Stimulated activated CD4-positive, alpha-beta T cell treated with anti-CD3 and anti-CD28 coated beads, Interleukin-1b, Interleukin-23, amount 100 ng/mL, for 48 hours (primary cell): Measurements from ENCODE around the gene ADSS2.

Experiments
- DNase-seq: peaks from one replicate; pipeline ENCODE4 v3.0.0-alpha.2; 2020

Gene ADSS2

DNA sequence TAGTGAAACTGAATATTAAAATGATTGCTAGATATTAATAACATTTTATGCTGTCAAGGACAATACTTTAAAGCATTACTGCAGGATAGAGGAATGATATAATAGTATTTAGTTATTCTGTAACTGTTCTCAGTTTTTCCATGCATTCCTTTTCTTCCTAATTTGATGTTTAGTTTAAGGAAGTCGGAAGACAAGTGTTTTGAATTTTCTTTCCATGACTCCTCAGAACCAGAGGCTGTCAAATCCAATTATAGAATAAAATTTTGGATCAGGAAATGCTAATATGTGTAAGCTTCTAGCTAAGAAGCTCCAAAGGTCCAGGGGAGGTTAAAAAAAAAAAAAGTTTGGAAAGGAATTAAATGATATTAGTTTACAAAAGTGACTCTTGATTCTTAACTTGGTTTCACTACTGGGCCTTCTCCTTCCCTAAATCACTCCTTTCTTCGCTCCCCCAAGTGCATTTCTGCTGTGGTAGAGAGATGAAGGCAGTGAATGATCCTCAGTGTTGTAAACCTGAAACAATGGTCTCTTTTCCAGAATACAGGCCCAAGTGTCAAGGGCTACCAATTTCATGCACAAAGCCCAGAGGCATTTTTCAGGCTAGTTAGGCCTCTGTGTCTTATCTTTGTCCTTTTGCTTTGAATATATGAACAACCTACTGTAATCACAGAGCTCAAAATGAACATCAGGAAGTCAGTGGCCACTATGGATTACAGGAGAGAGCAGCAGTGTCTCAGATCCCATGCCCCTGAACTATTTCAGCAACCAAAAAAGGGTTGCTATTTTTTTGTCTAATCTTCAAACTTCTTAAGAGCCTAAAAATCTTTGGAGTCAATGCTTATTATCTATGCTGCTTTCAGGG, 6.2 kb downstream of the ADSS2 start:
- no peak for DNase-seq

GRCh38 chr1:244444854-244445253, 6.9 kb downstream of the ADSS2 start:
- no peak for DNase-seq

DNA sequence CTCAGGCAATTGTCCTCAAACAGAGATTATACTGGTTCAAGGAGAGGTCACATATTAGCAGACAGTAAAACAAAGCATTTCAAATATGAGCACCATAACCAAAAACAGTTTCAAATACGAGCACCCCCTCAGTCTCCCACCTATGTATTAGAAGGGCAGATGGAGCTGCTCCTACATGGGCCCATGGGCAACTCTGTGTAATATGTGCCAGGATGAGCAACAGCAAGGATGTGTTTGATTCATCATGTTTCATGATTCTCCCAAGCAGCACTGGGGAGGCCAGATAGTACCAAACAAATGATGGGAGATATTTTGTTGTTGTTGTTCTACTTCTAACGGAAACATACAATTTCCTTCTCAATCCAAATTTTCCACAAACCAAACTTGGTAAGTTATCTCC, 8.9 kb downstream of the ADSS2 start:
- no peak for DNase-seq

- no peak for DNase-seq
Measured at GRCh38 chr1:244439391-244440032, 12.2 kb downstream of the ADSS2 start.

GRCh38 chr1:244437086-244437468, 14.6 kb downstream of the ADSS2 start:
- DNase-seq, result no peak

DNA sequence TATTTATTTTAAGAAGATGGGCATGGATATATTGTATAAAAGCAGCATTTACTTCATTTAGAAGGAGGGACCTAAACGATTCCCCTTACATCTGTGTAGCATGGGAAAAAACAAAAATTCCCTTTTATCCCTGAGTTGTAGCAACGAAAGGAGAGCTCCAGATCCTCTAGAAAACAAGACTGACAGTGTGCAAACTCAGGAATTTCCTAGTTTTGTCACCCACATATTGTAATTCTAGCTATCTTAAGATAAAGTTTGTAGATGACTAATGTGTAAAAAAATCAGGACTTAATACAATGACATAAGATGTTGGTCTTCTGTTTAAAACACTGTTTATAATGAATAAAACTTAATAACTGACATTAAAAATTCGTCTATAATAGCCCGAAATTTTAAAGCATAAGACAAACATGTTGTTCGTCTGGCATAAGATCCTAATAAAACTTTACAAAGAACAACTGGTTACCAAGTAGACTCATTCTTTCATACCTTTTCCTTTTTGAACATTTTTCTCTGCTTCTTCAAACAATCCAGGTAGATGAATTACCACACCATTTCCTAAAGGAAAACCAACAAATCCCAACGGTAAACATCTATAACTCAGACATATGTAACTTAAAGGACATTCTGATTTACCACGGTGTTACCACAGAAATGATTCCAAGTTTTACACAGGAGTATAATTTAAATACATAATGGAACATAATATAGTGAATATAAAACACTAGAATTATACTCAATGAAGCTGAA, 15.2 kb downstream of the ADSS2 start:
- no peak for DNase-seq

DNA sequence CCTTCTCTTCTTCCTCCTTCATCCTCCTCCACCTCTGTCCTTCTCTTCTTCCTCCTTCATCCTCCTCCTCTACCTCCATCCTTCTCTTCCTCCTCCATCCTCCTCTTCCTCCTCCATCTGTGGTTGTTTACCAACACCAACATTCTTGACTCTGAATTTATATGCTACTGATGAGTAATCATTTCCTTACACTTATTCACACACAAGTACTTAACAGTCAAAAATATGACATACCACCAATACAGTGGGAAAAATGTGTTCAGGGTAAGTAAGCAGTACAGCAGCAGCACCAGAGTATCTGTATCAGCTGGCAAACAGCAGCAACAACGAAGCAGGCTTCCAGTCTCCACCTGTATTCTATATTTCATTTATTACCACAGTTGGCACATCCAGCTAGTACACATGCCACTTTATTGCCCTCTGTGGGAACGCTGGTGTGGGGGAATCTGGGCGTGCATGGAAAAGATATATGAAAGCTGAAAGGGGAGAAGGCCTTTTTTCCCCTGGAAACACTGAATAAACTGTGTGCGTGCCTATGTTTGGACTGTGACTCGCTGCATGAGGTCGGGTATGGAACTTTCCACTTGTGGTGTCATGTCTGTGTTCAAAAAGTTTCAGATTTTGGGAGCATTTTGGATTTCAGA, 16.0 kb downstream of the ADSS2 start:
- DNase-seq, result peak; percentile 40

- no peak for DNase-seq
Measured at GRCh38 chr1:244431166-244431565, 20.5 kb downstream of the ADSS2 start.

- no peak for DNase-seq
Measured at GRCh38 chr1:244429818-244430217, 21.9 kb downstream of the ADSS2 start.

DNA sequence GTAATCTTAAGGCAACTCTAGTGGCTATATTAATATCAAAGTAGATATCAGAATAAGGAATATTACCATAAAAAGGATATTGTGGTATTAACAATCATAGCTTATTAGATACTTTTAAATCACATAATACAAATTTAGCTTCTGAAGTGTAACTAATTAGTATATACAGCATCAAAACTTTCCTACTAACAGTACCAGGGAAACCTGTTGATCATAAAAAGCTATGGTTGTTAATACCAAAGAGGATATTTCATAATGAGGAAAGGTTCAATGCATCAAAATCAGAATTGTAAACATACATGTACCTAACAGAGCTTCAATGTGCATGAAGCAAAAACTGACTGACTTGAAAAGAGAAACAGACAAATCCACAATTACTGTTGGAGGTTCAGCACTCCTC, 24.1 kb downstream of the ADSS2 start:
- DNase-seq, result no peak

DNA sequence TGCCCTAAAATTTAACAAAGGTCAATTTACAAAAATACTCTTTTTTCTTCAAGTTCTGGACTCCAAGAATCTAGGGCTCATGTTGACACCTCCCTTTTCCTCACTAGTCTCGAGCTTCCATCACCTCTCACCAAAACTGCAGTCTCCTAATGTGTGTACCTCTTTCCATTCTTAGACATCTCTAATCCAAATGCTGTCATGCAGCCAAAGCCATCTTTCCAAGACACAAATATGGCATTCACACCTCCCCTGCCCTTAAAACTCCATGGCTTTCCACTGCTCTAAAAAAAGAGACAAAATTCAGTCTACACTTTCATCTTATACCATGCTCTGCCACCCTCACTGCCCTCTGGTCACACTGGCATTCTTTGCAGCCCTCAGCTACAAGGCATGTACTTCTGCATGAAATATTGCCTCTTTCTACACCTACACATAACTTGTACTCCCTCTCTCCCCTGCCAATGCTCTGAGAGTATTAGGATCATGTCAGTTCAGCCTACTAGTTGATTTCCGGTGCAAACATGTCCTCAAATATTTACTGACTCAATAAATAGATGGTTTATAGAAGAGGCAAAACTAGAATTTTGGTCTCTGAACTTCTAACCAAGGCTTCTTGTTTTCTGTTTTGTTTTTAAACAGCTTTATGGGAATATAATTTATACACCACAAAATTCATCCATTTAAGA, 26.9 kb downstream of the ADSS2 start:
- no peak for DNase-seq

DNA sequence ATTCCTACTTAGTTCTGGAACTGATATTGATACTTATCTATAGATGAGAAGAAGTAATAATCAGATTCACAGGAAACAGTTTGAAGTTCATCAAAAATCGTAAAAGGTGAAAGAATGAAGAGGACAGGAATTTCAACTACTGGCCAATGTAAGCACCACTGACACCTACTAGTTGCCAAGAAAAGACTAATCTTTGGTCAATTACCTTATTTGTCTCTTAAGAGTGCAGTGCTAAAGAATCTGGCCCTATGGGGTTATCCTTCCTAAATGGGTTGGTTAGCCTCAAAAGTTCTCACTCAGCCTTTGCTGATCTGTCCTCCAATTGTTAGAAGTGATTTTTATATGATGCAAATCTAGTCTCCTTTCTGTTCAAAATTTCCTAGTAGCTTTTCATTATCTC, 29.5 kb downstream of the ADSS2 start:
- no peak for DNase-seq

DNA sequence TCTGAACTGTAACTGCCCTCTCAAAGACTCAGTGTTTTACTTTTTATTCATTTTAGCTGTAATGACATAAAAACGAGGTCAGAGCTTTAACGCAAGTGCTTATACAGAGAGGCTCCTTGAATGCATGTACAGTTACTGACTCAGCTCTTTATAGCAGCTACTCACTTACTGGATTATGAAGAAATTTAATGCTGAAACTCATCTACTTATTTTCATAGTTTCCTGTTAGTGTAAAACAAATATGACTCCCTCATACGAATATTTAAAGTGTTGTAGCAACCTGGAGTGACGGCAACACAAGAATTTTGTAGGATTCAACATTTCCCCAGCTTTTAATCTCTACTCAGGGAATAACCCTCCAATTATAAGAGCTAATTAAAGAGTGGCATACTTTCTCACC, 32.7 kb downstream of the ADSS2 start:
- DNase-seq, result no peak

GRCh38 chr1:244414543-244414942, 37.2 kb downstream of the ADSS2 start:
- DNase-seq, result no peak

- no peak for DNase-seq
Measured at GRCh38 chr1:244413736-244414135, 38.0 kb downstream of the ADSS2 start.

DNA sequence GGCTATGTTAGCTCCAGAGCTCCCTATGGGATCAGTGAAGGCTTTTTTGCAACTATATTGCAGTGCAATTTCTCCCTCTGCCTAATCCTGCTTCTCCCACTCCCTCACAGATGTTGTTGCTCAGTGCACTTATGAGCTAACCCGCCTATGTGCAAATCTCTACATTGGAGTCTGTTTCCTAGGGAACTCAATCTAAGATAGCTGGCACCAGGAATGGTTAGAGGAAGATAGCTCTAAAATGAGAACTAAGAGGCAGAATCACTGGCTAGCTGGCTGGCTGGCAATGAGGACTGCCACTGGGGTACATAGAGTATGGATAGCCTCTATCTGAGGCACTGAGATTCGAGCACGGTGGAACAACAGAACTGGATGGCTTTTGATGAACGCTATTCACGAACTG, 39.5 kb downstream of the ADSS2 start:
- no peak for DNase-seq

DNA sequence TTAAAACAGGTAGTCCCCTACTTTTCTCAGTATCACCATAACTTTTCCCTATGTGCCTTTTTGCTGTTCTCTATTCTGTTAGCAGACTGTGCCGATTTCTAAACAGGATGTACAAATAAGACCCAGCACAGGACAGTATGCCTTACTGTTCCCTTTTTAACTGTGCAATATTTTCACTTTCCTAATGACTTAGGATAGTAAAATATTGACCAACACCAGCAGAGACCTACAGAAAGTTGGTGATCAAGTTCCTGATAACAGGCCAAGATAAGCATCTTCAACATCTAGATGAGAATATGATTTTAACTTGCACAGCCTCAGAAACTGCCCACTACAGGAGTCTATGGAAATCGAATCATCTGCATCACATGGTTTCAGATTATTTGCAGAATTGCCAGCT, 42.0 kb downstream of the ADSS2 start:
- DNase-seq, result no peak

DNA sequence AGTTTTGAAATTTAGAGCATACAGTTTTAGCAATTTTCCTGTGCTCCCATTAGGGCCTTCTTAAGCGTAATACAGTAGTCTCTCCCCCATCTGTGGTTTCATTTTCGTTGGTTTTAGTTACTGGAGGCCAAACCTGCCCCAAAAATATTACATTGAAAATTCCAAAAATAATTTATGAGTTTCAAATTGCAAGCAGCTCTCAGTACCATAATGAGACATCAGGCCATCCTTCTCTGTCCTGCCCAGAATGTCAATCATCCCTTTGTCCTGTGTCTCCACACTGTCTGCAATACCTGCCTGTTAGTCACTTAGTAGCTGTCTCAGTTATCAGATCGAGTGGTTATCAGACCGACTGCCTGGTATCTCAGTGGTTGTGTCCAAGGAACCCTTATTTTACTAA, 45.4 kb downstream of the ADSS2 start:
- no peak for DNase-seq

DNA sequence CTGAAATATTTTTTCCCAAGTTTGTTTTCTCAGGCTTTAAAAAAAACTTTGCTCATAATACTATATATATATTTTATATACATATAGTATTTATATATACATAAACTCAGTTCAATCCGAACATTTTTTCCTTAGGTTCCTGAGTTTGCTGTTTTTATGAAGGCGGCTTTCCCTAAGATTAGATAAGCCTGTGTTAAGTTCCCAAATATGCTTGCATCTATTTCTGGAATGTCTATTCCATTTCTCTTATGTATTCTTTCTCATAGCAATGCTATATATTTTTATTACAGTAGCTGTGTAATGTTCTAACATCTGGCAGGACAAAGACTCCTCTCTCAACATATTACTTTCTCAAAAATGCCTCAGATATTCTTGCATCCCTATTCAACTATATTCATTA, 45.9 kb downstream of the ADSS2 start:
- DNase-seq, result no peak

- no peak for DNase-seq
Measured at GRCh38 chr1:244403431-244403830, 48.3 kb downstream of the ADSS2 start.

- DNase-seq, result no peak
Measured at GRCh38 chr1:244400974-244401373, 50.7 kb downstream of the ADSS2 start.

- DNase-seq, result no peak
Measured at GRCh38 chr1:244397131-244397530, 54.6 kb downstream of the ADSS2 start.

DNA sequence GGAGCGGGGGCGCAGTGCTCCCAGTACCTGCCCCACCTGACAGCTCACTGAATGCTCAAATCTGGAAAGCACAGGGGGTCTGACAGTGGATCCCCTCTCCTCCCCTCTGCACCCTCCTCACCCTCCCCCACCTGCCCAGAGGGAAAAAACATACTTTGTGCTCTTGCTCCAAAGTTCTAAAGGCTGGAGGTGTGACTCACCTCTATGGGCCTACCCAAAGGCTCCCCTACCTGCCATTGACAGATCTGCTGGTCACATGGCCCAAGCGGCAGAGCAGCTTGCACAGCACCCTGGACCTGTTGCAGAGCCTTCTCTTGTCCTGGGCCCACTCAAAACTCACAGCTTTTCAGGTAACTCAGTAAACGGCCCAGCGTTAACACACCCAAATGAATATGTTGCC, 55.7 kb downstream of the ADSS2 start:
- DNase-seq, result no peak
